Tibial nerve (tissue), 4 donors: ENCODE results near the gene C12orf56. TPM values are rescaled to one million over a fixed set of nuclear protein-coding genes. Genes with fewer than 3 reads are reported as not detected.
A peak's percentile ranks its signal among the peaks of the same experiment; 100 is the strongest.

Source experiments
- DNase-seq, 2 donors: peaks; one replicate each; pipeline ENCODE4 v3.0.0-alpha.2; 2019; ENCODE audit warnings: low spot score in 2 of 2
- H3K27ac ChIP-seq, 4 donors: fragments of 200-600 bp; sonication (generic) in 3 of 4; one replicate each; pipeline ENCODE4 v1.5.1; 2017 to 2019; ENCODE audit warnings: mild to moderate bottlenecking in 1 of 4
- H3K27me3 ChIP-seq, 2 donors: fragments of 200-600 bp; sonication (generic) in 1 of 2; one replicate each; pipeline versions ENCODE4 v1.5.1 to v1.6.0; 2017 to 2019
- H3K36me3 ChIP-seq, 3 donors: fragments of 200-600 bp; sonication (generic); one replicate each; pipeline ENCODE4 v1.5.1; 2018 to 2019
- H3K4me1 ChIP-seq, 4 donors: fragments of 200-600 bp; sonication (generic) in 3 of 4; one replicate each; pipeline ENCODE4 v1.5.1; 2017 to 2019
- H3K4me3 ChIP-seq, 4 donors: fragments of 200-600 bp; sonication (generic) in 3 of 4; one replicate each; pipeline ENCODE4 v1.5.1; 2017 to 2019; ENCODE audit warnings: mild to moderate bottlenecking in 1 of 4, moderate library complexity in 1 of 4
- H3K9me3 ChIP-seq, 4 donors: fragments of 200-600 bp; sonication (generic) in 3 of 4; one replicate each; pipeline ENCODE4 v1.5.1; 2017 to 2019
- CTCF ChIP-seq, 5 experiments: fragments of 200-600 bp in 3 of 5; fragments of 450-650 bp in 2 of 5; sonication (generic) in 3 of 5; IDR thresholded peaks; one replicate each; pipeline ENCODE4 v1.5.1; 2016 to 2019; ENCODE audit warnings: antibody characterized with exemption in 5 of 5, mild to moderate bottlenecking in 3 of 5, moderate library complexity in 2 of 5
- EP300 ChIP-seq, 2 donors: sonication (generic); formaldehyde crosslinking; IDR thresholded peaks; one replicate each; pipeline ENCODE4 v1.6.1; 2017; ENCODE audit warnings: antibody characterized with exemption in 2 of 2, mild to moderate bottlenecking in 1 of 2
- POLR2A ChIP-seq, 2 donors: fragments of 450-650 bp; IDR thresholded peaks; one replicate each; pipeline ENCODE4 v1.6.1; 2017; ENCODE audit warnings: antibody characterized with exemption in 2 of 2, mild to moderate bottlenecking in 2 of 2, moderate library complexity in 2 of 2
- WGBS, 2 donors: methylation state at CpG; one replicate each; pipeline ENCODE4 v1.1.5; 2018; 5-methylcytosine and 5-hydroxymethylcytosine counted together
- total RNA-seq, 4 donors: library from RNA; depleted of rRNA; stranded (reverse); fragments of >200 nt; gene quantifications; one replicate each; pipeline ENCODE4 v1.1.0, GENCODE V29; 2016

Gene C12orf56
- 10 to 100 TPM in 2 of 4 donors, 1 to 10 TPM in 2; 8.7 to 11.6 (median 9.7) TPM for total RNA-seq

GRCh38 chr12:64390275-64390851, at the start of gene C12orf56:
C12orf56 (minus strand) TSS chr12:64390758; CDS start chr12:64390565, 193 bp downstream.
- Histone ChIP-seq H3K27ac (peak within 1 kb of the TSS in 2 of 4 donors; percentile 25 to 53), H3K4me1 (peaks cover 0 to 12% (median 0%) of the 10 kb centered on the region in 4 donors), H3K27me3 (peaks cover 0 to 24% of the 10 kb centered on the region in 2 donors), H3K9me3 (no peaks in the 10 kb centered on the region), H3K36me3 (no peaks in the 10 kb centered on the region), H3K4me3 (peak within 1 kb of the TSS; percentile 30 to 54 (median 42))
- WGBS, 2 donors: 2 to 3% methylated on average over 37 to 62 of the region's 66 CpGs
- no peak for TF ChIP-seq EP300 (IDR thresholded peaks at IDR 0.05)
- no peak for TF ChIP-seq CTCF (IDR thresholded peaks at IDR 0.05)
- no peak for TF ChIP-seq POLR2A (IDR thresholded peaks at IDR 0.05)
- DNase-seq: no peak

- Histone ChIP-seq H3K36me3 (peaks cover 0 to 93% (median 8%) of the 10 kb centered on the region in 3 donors), H3K9me3 (no peaks in the 10 kb centered on the region), H3K4me1 (no peaks in the 10 kb centered on the region), H3K4me3 (no peak overlapping the region), H3K27ac (no peak overlapping the region), H3K27me3 (no peaks in the 10 kb centered on the region)
- TF ChIP-seq CTCF (IDR thresholded peaks at IDR 0.05): no peak
- TF ChIP-seq EP300 (IDR thresholded peaks at IDR 0.05): no peak
- TF ChIP-seq POLR2A (IDR thresholded peaks at IDR 0.05): no peak
- 94% methylated on average over 1 of the region's 1 CpG for WGBS, 2 donors
- no peak for DNase-seq
Observed at GRCh38 chr12:64440100-64440499, 49.5 kb upstream of the C12orf56 start.

- H3K36me3 ChIP-seq: peaks cover 0 to 100% (median 14%) of the 10 kb centered on the region in 3 donors
- TF ChIP-seq EP300 (IDR thresholded peaks at IDR 0.05) (no peak), POLR2A (IDR thresholded peaks at IDR 0.05) (no peak), CTCF (IDR thresholded peaks at IDR 0.05) (no peak)
- H3K4me3 ChIP-seq: no peak overlapping the region
- H3K9me3 ChIP-seq: no peaks in the 10 kb centered on the region
- no peak for DNase-seq
- 91 to 93% methylated on average over 5 of the region's 5 CpGs for WGBS, 2 donors
- no peaks in the 10 kb centered on the region for H3K27me3 ChIP-seq
- no peak overlapping the region for H3K27ac ChIP-seq
- no peaks in the 10 kb centered on the region for H3K4me1 ChIP-seq
Observed at GRCh38 chr12:64433915-64434314, 43.4 kb upstream of the C12orf56 start.

GRCh38 chr12:64431791-64432190, 41.2 kb upstream of the C12orf56 start:
- TF ChIP-seq EP300 (IDR thresholded peaks at IDR 0.05) (no peak), POLR2A (IDR thresholded peaks at IDR 0.05) (no peak), CTCF (IDR thresholded peaks at IDR 0.05) (no peak)
- no peaks in the 10 kb centered on the region for H3K4me1 ChIP-seq
- H3K9me3 ChIP-seq: no peaks in the 10 kb centered on the region
- no peak overlapping the region for H3K27ac ChIP-seq
- peaks cover 0 to 100% (median 14%) of the 10 kb centered on the region in 3 donors for H3K36me3 ChIP-seq
- 93 to 94% methylated on average over 4 of the region's 4 CpGs for WGBS, 2 donors
- no peak overlapping the region for H3K4me3 ChIP-seq
- no peaks in the 10 kb centered on the region for H3K27me3 ChIP-seq
- DNase-seq: no peak

- Histone ChIP-seq H3K9me3 (no peaks in the 10 kb centered on the region), H3K4me3 (no peak overlapping the region), H3K36me3 (peaks cover 0 to 99% (median 13%) of the 10 kb centered on the region in 3 donors), H3K4me1 (no peaks in the 10 kb centered on the region), H3K27ac (no peak overlapping the region), H3K27me3 (no peaks in the 10 kb centered on the region)
- TF ChIP-seq CTCF (IDR thresholded peaks at IDR 0.05) (no peak), POLR2A (IDR thresholded peaks at IDR 0.05) (no peak), EP300 (IDR thresholded peaks at IDR 0.05) (no peak)
- no peak for DNase-seq
- WGBS, 2 donors: 59 to 68% methylated on average over 2 of the region's 2 CpGs
Observed at GRCh38 chr12:64430886-64431285, 40.3 kb upstream of the C12orf56 start.
